Ovary (tissue), 9 donors: ENCODE data around the gene NOXA1. TPM values are rescaled to one million over a fixed set of nuclear protein-coding genes. Genes with fewer than 3 reads are reported as not detected.
A peak's percentile ranks its signal among the peaks of the same experiment; 100 is the strongest.

Source experiments
- DNase-seq, 5 donors: peaks; one replicate each; pipeline ENCODE4 v3.0.0-alpha.2; 2019 to 2020
- H3K27ac ChIP-seq, 2 donors: fragments of 200-600 bp; one replicate each; pipeline versions ENCODE4 v1.5.1 to v1.8.0; 2019 to 2022
- H3K27me3 ChIP-seq: fragments of 200-600 bp; one replicate; pipeline ENCODE4 v1.8.0; 2022
- H3K36me3 ChIP-seq: fragments of 200-600 bp; sonication (generic); one replicate; pipeline ENCODE4 v1.5.1; 2019
- H3K4me1 ChIP-seq: one replicate; pipeline ENCODE4 v1.8.1; 2013; ENCODE audit warnings: mild to moderate bottlenecking, moderate library complexity; ENCODE audit not compliant: insufficient read depth
- H3K4me3 ChIP-seq: fragments of 200-600 bp; sonication (generic); one replicate; pipeline ENCODE4 v1.5.1; 2017
- H3K9me3 ChIP-seq, 2 donors: fragments of 200-600 bp in 1 of 2; sonication (generic) in 1 of 2; one replicate each; pipeline versions ENCODE4 v1.5.1 to v1.8.1; 2013 to 2019; ENCODE audit warnings: mild to moderate bottlenecking in 1 of 2, moderate library complexity in 1 of 2
- CTCF ChIP-seq, 3 donors: fragments of 450-650 bp in 2 of 3; fragments of 200-600 bp in 1 of 3; IDR thresholded peaks; one replicate each; pipeline versions ENCODE4 v1.5.1 to v1.8.0; 2016 to 2022; ENCODE audit warnings: antibody characterized with exemption in 3 of 3, mild to moderate bottlenecking in 1 of 3
- EP300 ChIP-seq: sonication (generic); formaldehyde crosslinking; IDR thresholded peaks from one replicate; pipeline ENCODE4 v1.6.1; 2017; ENCODE audit warnings: antibody characterized with exemption
- POLR2A ChIP-seq: fragments of 450-650 bp; IDR thresholded peaks from one replicate; pipeline ENCODE4 v1.6.1; 2017; ENCODE audit warnings: antibody characterized with exemption, mild to moderate bottlenecking, moderate library complexity
- WGBS, 3 donors: extraction: QIAGEN DNeasy Blood & Tissue Kit in 1 of 3; methylation state at CpG; one replicate each; pipeline versions ENCODE4 v1.1.5 to v1.1.7; 2013 to 2017; 5-methylcytosine and 5-hydroxymethylcytosine counted together
- intact Hi-C, 4 donors: fragments of 100-400 bp; cut with DNase I; formaldehyde crosslinking; loops; one replicate each; pipeline versions ENCODE4 v1.11.0 to v1.15.1; 2022 to 2023
- polyA plus RNA-seq, 2 donors: library from polyadenylated mRNA; stranded (reverse); fragments of 200-250 nt in 1 of 2; fragments of 350-450 nt in 1 of 2; fragmentation: Illumina TruSeq in 1 of 2; extraction: RNeasy Lipid Tissue Mini Kit (QIAGEN cat#74804) in 1 of 2; gene quantifications; one replicate each; pipeline ENCODE4 v1.2.3, GENCODE V29; 2013 to 2014
- total RNA-seq, 7 donors: library from RNA; depleted of rRNA in 2 of 7; stranded (reverse); fragments of >200 nt in 2 of 7; fragmentation: NEBNext Ultra II Directional in 3 of 7; extraction: Animal tissue kit (Norgen Biotek cat#: 25700) in 3 of 7; gene quantifications; one replicate each; pipeline versions ENCODE4 v1.1.0 to v1.2.4, GENCODE V29; 2016 to 2023
- donor health status: DM: no; HTN: no; CAD: no; lungs with moderate emphysema.
- donor health status: DM: no; HTN: no; CAD: no.
- donor health status: Bipolar disorder and iron deficiency.
- donor health status: DM: yes; HTN: yes; CAD: no.
- donor health status: DM: no; HTN: no; CAD: no.
- donor health status: DM: yes; HTN: yes; CAD: no.

NOXA1 gene
- total and polyA plus RNA-seq, 9 donors: 7.1 to 18.5 (median 12.1) TPM; not detected in 1

GRCh38 chr9:137437691-137438590, 14.7 kb downstream of the NOXA1 start:
- intact Hi-C loops: no loop called here
- H3K9me3 ChIP-seq: no peaks in the 10 kb centered on the region
- WGBS, 3 donors: 65 to 71% (median 68%) methylated on average over 28 to 40 of the region's 40 CpGs
- no peak for TF ChIP-seq EP300
- no peaks in the 10 kb centered on the region for H3K27me3 ChIP-seq
- H3K4me1 ChIP-seq: peaks cover 7% of the 10 kb centered on the region
- H3K27ac ChIP-seq: no peak overlapping the region
- peak in 2 of 5 donors; percentile 29 to 35 for DNase-seq
- H3K36me3 ChIP-seq: no peaks in the 10 kb centered on the region
- no peak overlapping the region for H3K4me3 ChIP-seq

DNA sequence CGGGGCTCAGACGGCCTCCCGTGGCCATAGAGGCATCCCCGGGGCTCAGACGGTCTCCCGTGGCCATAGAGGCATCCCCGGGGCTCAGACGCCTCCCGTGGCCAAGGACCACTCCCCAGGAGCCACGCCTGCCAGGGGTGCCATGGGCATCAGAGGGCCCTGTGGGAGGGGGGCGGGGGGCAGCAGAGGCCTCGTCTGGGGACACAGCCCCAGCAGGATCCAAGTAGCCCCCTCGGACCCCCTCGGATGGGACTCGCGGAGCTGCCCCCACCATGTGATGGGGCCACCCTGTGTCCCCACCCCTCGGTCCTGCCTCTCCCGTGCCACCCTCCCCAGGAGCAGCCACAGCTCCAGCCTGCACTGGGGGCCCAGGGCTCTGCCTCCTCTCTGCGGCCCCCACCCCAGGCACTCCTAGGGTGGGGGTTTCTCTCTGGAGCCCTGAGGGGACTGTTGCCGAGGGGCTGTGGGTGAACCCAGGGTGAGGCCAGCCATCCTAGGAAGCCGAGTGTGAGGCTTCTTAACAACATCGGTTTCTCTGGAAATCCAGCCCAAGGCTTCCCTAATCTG, 15.5 kb downstream of the NOXA1 start:
- Histone ChIP-seq H3K9me3 (no peaks in the 10 kb centered on the region), H3K27ac (no peak overlapping the region), H3K4me1 (peaks cover 7% of the 10 kb centered on the region), H3K4me3 (no peak overlapping the region), H3K27me3 (no peaks in the 10 kb centered on the region), H3K36me3 (no peaks in the 10 kb centered on the region)
- DNase-seq: peak in 2 of 5 donors; percentile 21 to 35
- no peak for TF ChIP-seq EP300
- 73 to 76% (median 74%) methylated on average over 21 to 22 of the region's 22 CpGs for WGBS, 3 donors
- intact Hi-C loops: no loop called here

- intact Hi-C loops: no loop called here
- H3K4me3 ChIP-seq: no peak overlapping the region
- no peaks in the 10 kb centered on the region for H3K36me3 ChIP-seq
- no peaks in the 10 kb centered on the region for H3K9me3 ChIP-seq
- DNase-seq: peak in 2 of 5 donors; percentile 30 to 33
- 65 to 70% (median 65%) methylated on average over 17 to 18 of the region's 18 CpGs for WGBS, 3 donors
- H3K27ac ChIP-seq: no peak overlapping the region
- H3K27me3 ChIP-seq: no peaks in the 10 kb centered on the region
- H3K4me1 ChIP-seq: peaks cover 7% of the 10 kb centered on the region
- TF ChIP-seq POLR2A (no peak), EP300 (no peak), CTCF (IDR thresholded peaks at IDR 0.05) (no peak)
Observed at GRCh38 chr9:137439158-137439714, 16.0 kb downstream of the NOXA1 start.

DNA sequence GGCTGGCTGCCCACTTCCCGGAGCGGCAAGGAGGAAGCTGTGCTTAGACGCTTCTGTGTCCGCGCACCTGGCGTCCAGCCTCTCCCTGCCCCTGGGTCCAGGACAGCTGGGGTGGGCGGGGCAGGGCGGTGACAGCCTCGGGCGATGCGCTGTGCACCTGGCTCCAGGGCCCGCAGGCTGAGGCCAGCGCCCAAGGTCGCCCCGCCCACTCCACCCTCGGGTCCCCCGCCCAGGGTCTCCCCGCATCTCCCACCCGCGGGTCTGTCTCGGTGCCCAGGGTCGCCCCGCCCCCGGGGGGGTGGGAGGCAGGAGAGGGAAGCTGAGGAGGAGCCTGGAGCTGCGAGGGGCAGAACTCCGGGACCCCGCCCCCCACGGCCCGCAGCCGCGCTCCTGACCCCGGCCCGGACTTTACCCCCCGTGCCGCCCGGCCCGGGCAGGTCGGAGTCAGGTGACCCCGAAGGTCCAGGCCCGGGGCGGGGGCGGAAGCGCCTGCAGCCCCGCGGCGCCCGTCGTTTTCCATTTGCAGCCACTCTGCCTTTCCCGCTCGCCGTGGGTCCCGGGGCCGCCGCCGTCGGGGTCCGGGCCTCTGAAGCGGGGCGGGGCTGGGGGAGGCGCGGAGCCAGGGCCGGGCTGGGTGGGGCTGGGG, 18.2 kb downstream of the NOXA1 start, which contains the start of gene ENTPD8:
ENTPD8 (minus strand) TSS at position 69 of the 646 bp plus-strand sequence. CDS start 3,072 bp downstream, outside the sequence.
- intact Hi-C loops: loop anchor here in 1 of 4 donors (10.0 kb wide), 1 partner anchor 147 kb away; no protein-coding TSS in a partner anchor
- no peak for TF ChIP-seq POLR2A
- TF ChIP-seq CTCF (IDR thresholded peaks at IDR 0.05): no peak
- no peak for TF ChIP-seq EP300
- WGBS, 3 donors: 1 to 2% (median 2%) methylated on average over 26 to 62 of the region's 62 CpGs
- DNase-seq: peak in 2 of 5 donors; percentile 46 to 53
- Histone ChIP-seq H3K4me3 (peak within 1 kb of the TSS; percentile 14), H3K36me3 (no peaks in the 10 kb centered on the region), H3K9me3 (no peaks in the 10 kb centered on the region), H3K27me3 (no peaks in the 10 kb centered on the region), H3K4me1 (peaks cover under 1% of the 10 kb centered on the region), H3K27ac (no peak within 1 kb of the TSS)

DNA sequence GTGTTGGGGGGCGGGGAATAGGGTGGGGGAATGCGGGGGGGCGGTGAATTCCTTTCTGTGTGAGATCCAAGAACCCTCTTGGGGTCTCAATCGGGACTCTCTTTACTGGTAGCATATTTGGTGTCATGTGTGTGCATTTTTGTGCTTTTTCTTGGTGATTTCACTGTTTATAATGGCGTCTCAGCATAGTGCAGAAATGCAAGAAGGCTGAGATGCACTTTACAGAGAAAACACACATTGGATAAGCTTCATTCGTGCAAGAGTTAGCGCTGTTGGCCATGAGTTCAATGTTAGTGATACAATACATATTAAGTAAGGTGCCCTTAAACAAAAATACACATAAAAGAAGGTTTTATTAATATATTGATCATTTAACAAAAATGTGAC, 18.7 kb downstream of the NOXA1 start:
- 15 to 20% (median 16%) methylated on average over 6 to 7 of the region's 7 CpGs for WGBS, 3 donors
- Histone ChIP-seq H3K36me3 (no peaks in the 10 kb centered on the region), H3K9me3 (no peaks in the 10 kb centered on the region), H3K27me3 (no peaks in the 10 kb centered on the region), H3K4me1 (no peaks in the 10 kb centered on the region), H3K27ac (no peak overlapping the region), H3K4me3 (no peak overlapping the region)
- TF ChIP-seq POLR2A: no peak
- no peak for TF ChIP-seq CTCF (IDR thresholded peaks at IDR 0.05)
- TF ChIP-seq EP300: no peak
- intact Hi-C loops: loop anchor here in 1 of 4 donors (10.0 kb wide), 1 partner anchor 147 kb away; no protein-coding TSS in a partner anchor
- DNase-seq: no peak
